ENCODE data around the gene ADCY4. TPM values are rescaled to one million over a fixed set of nuclear protein-coding genes. Genes with fewer than 3 reads are reported as not detected.
A peak's percentile ranks its signal among the peaks of the same experiment; 100 is the strongest.

Gene ADCY4
- total and polyA plus RNA-seq, 2 of the 13 experiments (the other 11 are each of a cell fraction or from before 2014, with no cell fraction given): 0.03 TPM; not detected in 1

DNA sequence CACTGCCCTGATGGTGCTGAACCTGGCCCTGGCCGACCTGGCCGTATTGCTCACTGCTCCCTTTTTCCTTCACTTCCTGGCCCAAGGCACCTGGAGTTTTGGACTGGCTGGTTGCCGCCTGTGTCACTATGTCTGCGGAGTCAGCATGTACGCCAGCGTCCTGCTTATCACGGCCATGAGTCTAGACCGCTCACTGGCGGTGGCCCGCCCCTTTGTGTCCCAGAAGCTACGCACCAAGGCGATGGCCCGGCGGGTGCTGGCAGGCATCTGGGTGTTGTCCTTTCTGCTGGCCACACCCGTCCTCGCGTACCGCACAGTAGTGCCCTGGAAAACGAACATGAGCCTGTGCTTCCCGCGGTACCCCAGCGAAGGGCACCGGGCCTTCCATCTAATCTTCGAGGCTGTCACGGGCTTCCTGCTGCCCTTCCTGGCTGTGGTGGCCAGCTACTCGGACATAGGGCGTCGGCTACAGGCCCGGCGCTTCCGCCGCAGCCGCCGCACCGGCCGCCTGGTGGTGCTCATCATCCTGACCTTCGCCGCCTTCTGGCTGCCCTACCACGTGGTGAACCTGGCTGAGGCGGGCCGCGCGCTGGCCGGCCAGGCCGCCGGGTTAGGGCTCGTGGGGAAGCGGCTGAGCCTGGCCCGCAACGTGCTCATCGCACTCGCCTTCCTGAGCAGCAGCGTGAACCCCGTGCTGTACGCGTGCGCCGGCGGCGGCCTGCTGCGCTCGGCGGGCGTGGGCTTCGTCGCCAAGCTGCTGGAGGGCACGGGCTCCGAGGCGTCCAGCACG is 18.9 kb downstream of the ADCY4 start (continued):
- peak; percentile 98 for TF ChIP-seq SALL1 (CRISPR knock-in tag; IDR thresholded peaks at IDR 0.05)
- TF ChIP-seq PRPF4 (IDR thresholded peaks at IDR 0.05; ENCODE audit: low read depth, low read length, poor library complexity, severe bottlenecking): no peak
- TF ChIP-seq SP1 (IDR thresholded peaks at IDR 0.05): no peak
- no peak; the same call in 1 of the 2 replicates for TF ChIP-seq SP1 (CRISPR knock-in tag; IDR thresholded peaks at IDR 0.05)
- TF ChIP-seq KDM3A (CRISPR knock-in tag; IDR thresholded peaks at IDR 0.05; ENCODE audit: low read depth): peak; percentile 95
- TF ChIP-seq, protein P1, sequence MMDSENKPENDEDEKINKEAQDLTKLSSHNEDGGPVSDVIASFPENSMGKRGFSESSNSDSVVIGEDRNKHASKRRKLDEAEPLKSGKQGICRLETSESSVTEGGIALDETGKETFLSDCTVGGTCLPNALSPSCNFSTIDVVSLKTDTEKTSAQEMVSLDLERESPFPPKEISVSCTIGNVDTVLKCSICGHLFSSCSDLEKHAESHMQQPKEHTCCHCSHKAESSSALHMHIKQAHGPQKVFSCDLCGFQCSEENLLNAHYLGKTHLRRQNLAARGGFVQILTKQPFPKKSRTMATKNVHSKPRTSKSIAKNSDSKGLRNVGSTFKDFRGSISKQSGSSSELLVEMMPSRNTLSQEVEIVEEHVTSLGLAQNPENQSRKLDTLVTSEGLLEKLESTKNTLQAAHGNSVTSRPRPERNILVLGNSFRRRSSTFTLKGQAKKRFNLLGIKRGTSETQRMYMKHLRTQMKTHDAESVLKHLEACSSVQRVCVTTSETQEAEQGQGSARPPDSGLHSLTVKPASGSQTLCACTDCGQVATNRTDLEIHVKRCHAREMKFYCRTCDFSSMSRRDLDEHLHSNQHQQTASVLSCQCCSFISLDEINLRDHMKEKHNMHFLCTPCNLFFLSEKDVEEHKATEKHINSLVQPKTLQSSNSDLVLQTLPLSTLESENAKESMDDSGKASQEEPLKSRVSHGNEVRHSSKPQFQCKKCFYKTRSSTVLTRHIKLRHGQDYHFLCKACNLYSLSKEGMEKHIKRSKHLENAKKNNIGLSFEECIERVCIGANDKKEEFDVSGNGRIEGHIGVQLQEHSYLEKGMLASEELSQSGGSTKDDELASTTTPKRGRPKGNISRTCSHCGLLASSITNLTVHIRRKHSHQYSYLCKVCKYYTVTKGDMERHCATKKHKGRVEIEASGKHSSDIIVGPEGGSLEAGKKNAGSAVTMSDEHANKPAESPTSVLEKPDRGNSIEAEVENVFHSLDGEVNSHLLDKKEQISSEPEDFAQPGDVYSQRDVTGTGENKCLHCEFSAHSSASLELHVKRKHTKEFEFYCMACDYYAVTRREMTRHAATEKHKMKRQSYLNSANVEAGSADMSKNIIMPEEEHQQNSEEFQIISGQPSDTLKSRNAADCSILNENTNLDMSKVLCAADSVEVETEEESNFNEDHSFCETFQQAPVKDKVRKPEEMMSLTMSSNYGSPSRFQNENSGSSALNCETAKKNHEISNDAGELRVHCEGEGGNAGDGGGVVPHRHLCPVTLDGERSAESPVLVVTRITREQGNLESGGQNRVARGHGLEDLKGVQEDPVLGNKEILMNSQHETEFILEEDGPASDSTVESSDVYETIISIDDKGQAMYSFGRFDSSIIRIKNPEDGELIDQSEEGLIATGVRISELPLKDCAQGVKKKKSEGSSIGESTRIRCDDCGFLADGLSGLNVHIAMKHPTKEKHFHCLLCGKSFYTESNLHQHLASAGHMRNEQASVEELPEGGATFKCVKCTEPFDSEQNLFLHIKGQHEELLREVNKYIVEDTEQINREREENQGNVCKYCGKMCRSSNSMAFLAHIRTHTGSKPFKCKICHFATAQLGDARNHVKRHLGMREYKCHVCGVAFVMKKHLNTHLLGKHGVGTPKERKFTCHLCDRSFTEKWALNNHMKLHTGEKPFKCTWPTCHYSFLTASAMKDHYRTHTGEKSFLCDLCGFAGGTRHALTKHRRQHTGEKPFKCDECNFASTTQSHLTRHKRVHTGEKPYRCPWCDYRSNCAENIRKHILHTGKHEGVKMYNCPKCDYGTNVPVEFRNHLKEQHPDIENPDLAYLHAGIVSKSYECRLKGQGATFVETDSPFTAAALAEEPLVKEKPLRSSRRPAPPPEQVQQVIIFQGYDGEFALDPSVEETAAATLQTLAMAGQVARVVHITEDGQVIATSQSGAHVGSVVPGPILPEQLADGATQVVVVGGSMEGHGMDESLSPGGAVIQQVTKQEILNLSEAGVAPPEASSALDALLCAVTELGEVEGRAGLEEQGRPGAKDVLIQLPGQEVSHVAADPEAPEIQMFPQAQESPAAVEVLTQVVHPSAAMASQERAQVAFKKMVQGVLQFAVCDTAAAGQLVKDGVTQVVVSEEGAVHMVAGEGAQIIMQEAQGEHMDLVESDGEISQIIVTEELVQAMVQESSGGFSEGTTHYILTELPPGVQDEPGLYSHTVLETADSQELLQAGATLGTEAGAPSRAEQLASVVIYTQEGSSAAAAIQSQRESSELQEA (CRISPR knock-in tag; IDR thresholded peaks at IDR 0.05; ENCODE audit: not compliant biosample characterization): peak; percentile 100
- TF ChIP-seq, protein P2, sequence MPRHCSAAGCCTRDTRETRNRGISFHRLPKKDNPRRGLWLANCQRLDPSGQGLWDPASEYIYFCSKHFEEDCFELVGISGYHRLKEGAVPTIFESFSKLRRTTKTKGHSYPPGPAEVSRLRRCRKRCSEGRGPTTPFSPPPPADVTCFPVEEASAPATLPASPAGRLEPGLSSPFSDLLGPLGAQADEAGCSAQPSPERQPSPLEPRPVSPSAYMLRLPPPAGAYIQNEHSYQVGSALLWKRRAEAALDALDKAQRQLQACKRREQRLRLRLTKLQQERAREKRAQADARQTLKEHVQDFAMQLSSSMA (CRISPR knock-in tag; IDR thresholded peaks at IDR 0.05): 0 out of 2 replicates have a peak, but pooled peaks have one; percentile 75
- peak; percentile 95 for TF ChIP-seq ZNF788 (CRISPR knock-in tag; IDR thresholded peaks at IDR 0.05; ENCODE audit: borderline replicate concordance)
- TF ChIP-seq BRD4 (CRISPR knock-in tag; IDR thresholded peaks at IDR 0.05): peak; percentile 98; the same call in 1 of the 2 replicates
- TF ChIP-seq, protein P3, sequence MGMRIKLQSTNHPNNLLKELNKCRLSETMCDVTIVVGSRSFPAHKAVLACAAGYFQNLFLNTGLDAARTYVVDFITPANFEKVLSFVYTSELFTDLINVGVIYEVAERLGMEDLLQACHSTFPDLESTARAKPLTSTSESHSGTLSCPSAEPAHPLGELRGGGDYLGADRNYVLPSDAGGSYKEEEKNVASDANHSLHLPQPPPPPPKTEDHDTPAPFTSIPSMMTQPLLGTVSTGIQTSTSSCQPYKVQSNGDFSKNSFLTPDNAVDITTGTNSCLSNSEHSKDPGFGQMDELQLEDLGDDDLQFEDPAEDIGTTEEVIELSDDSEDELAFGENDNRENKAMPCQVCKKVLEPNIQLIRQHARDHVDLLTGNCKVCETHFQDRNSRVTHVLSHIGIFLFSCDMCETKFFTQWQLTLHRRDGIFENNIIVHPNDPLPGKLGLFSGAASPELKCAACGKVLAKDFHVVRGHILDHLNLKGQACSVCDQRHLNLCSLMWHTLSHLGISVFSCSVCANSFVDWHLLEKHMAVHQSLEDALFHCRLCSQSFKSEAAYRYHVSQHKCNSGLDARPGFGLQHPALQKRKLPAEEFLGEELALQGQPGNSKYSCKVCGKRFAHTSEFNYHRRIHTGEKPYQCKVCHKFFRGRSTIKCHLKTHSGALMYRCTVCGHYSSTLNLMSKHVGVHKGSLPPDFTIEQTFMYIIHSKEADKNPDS (CRISPR knock-in tag; IDR thresholded peaks at IDR 0.05): no peak
- peak; percentile 87 for TF ChIP-seq ZNF777 (CRISPR knock-in tag; IDR thresholded peaks at IDR 0.05)
- TF ChIP-seq ZNF768 (CRISPR knock-in tag; IDR thresholded peaks at IDR 0.05): peak; percentile 86; the same call in 1 of the 2 replicates
- TF ChIP-seq ZNF260 (CRISPR knock-in tag; IDR thresholded peaks at IDR 0.05; ENCODE audit: borderline replicate concordance, low read depth): peak; percentile 98
- TF ChIP-seq, protein P4, sequence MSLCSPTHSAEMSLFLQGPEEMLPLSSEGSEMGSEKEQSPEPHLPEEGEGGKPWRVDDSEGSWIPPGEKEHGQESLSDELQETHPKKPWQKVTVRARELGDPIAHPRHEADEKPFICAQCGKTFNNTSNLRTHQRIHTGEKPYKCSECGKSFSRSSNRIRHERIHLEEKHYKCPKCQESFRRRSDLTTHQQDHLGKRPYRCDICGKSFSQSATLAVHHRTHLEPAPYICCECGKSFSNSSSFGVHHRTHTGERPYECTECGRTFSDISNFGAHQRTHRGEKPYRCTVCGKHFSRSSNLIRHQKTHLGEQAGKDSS (CRISPR knock-in tag; IDR thresholded peaks at IDR 0.05; ENCODE audit: borderline replicate concordance, low read depth): peak; percentile 96

All from HepG2 (cell line).